Spinal cord (tissue), 10 donors: ENCODE measurements around the gene PLCL2. TPM values are rescaled to one million over a fixed set of nuclear protein-coding genes. Genes with fewer than 3 reads are reported as not detected.
A peak's percentile ranks its signal among the peaks of the same experiment; 100 is the strongest.

Experiments used
- DNase-seq, 6 donors: peaks; one replicate each; pipeline versions ENCODE4 v3.0.0 to v3.0.0-alpha.2; 2013 to 2015; ENCODE audit warnings: low spot score in 6 of 6, low read depth in 4 of 6
- H3K27ac ChIP-seq: one replicate; pipeline ENCODE4 v1.5.1; 2013; ENCODE audit warnings: low read depth, low read length, control low read depth
- H3K27me3 ChIP-seq: one replicate; pipeline ENCODE4 v1.6.1; 2013; ENCODE audit warnings: low read length; ENCODE audit not compliant: control insufficient read depth, insufficient read depth
- H3K36me3 ChIP-seq: one replicate; pipeline ENCODE4 v1.6.1; 2013; ENCODE audit warnings: low read length; ENCODE audit not compliant: control insufficient read depth, insufficient read depth
- H3K4me1 ChIP-seq: one replicate; pipeline ENCODE4 v1.6.1; 2013; ENCODE audit warnings: low read length; ENCODE audit not compliant: control insufficient read depth, insufficient read depth
- H3K4me3 ChIP-seq: one replicate; pipeline ENCODE4 v1.5.1; 2013; ENCODE audit warnings: low read depth, low read length, control low read depth
- H3K9me3 ChIP-seq: one replicate; pipeline ENCODE4 v1.6.1; 2013; ENCODE audit warnings: low read length; ENCODE audit not compliant: control insufficient read depth, insufficient read depth
- WGBS: methylation state at CpG from one replicate; pipeline ENCODE4 v1.1.5; 2013; ENCODE audit warnings: missing lambda C conversion rate; ENCODE audit not compliant: insufficient coverage; 5-methylcytosine and 5-hydroxymethylcytosine counted together
- polyA plus RNA-seq, 2 donors: library from polyadenylated mRNA; unstranded; fragments of 120-200 nt; gene quantifications; one replicate each; pipeline ENCODE4 v1.2.1, GENCODE V29; 2013; ENCODE audit not compliant: insufficient read length in 2 of 2
- total RNA-seq, 2 donors: library from RNA; depleted of rRNA in 1 of 2; stranded (reverse); fragments of 120-200 nt in 1 of 2; fragments of >200 nt in 1 of 2; gene quantifications; one replicate each; pipeline versions ENCODE4 v1.2.3 to v1.2.4, GENCODE V29; 2013 to 2014
- donor health status: healthy.

PLCL2 gene
- total and polyA plus RNA-seq, 4 donors: 17.1 to 57.5 (median 23.9) TPM

DNA sequence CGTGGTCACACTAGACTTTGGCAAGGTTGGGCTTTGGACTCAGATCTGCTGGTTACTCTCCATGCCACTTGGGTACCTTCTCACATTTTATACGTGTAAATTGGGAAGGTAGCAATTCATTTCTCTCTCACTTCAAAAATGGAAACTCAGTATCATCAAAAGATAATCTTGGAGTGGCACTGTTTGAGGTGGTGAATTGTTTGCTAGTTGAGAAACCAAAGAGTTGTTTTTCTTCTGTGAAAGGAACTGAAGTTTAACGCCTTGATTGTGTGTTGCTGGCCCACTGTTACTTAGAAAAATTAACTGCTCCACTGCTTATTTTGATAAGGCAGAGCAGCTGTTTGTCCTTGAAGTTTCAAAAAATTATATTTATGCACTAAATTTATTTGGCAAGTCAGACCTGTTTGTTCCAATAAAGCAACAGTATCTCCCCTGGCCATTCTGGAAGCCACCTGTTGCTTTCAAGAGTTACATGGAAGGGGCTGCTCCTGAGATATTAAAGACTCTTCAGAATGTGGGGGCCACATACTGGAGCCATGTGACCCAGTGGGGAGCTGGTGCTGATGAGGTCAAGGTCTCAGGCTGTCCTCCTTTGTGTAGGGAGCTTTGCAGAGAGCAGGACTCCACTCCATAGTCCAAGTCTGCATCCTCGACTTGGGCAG is 16.2 kb downstream of the PLCL2 start:
- 100% methylated on average over 2 of the region's 4 CpGs for WGBS
- no peak overlapping the region for H3K4me3 ChIP-seq

DNA sequence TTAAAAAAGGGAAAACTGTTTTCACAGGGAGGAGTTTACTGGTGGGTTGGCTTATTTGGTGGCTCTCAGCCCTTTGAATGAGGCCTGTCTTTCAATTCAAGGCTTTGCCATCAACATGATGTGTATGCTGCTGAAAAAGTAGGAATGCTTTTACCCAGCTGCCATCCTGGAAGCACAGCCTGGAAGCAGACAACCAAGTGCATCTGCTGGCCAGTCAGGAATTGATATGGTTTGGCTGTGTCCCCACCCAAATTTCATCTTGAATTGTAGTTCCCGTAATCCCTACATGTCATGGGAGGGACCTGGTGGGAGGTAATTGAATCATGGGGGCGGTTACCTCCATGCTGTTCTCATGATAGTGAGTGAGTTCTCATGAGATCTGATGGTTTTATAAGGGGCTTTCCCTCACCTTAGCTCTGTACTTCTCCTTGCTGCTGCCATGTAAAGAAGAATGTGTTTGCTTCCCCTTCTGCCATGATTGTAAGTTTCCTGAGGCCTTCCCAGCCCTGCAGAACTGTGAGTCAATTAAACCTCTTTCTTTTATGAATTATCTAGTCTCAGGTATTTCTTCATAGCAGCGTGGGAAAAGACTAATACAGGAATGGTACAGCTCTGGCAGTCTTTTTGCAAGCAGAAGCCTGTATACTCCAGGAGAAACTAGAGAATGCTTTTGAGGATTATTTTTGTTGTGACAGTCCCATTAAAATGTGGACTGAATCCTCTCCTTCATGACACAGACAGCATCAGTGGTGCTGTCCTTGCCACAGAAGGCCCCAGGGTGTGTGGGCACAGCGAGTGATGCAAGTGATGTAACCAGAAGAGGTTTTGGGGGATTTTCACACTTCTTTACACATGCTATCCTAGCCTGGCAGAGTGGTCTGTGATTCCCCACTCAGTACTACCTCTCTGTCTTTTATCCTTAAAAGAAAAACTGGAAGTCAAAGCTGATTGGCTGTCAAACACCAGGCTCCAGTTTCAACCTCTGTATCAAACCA is 20.0 kb downstream of the PLCL2 start:
- no CpG with 5 or more reads among the region's 4 CpGs for WGBS
- no peak overlapping the region for H3K27ac ChIP-seq

More for the DNA sequence above, 16.2 kb downstream of the PLCL2 start:
- Histone ChIP-seq H3K4me1 (peaks cover 2% of the 10 kb centered on the region), H3K27ac (no peak overlapping the region), H3K27me3 (no peaks in the 10 kb centered on the region), H3K9me3 (no peaks in the 10 kb centered on the region), H3K36me3 (no peaks in the 10 kb centered on the region)
- no peak for DNase-seq

DNA sequence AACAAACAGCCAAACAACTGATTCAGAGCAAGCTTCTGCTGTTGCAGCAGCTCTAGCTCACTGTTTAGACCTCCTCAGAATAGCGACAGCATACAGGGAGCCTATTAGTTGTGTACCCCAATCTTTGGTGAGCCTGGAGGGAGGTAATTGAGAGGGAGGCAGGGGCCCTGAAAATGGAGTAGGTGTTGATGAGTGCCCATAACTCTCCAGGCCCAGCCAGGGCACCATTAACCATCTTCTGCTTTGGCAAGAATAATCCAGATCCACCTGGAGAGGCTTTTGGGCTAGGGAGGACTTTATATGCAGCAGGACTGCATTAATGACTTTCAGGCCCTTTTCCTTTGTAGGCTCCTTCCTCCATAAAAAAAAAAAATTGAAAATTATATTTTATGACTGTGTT is 20.9 kb downstream of the PLCL2 start:
- no peaks in the 10 kb centered on the region for H3K36me3 ChIP-seq
- no peaks in the 10 kb centered on the region for H3K9me3 ChIP-seq
- H3K4me1 ChIP-seq: peaks cover 2% of the 10 kb centered on the region
- no peak overlapping the region for H3K27ac ChIP-seq
- no peaks in the 10 kb centered on the region for H3K27me3 ChIP-seq
- WGBS: 100% methylated on average over 1 of the region's 1 CpG
- DNase-seq: no peak
- no peak overlapping the region for H3K4me3 ChIP-seq

More for the DNA sequence above, 20.0 kb downstream of the PLCL2 start:
- no peaks in the 10 kb centered on the region for H3K36me3 ChIP-seq
- peak in 1 of 6 donors; percentile 21 for DNase-seq
- H3K4me1 ChIP-seq: peaks cover 2% of the 10 kb centered on the region
- no peak overlapping the region for H3K4me3 ChIP-seq
- H3K9me3 ChIP-seq: no peaks in the 10 kb centered on the region
- no peaks in the 10 kb centered on the region for H3K27me3 ChIP-seq

DNA sequence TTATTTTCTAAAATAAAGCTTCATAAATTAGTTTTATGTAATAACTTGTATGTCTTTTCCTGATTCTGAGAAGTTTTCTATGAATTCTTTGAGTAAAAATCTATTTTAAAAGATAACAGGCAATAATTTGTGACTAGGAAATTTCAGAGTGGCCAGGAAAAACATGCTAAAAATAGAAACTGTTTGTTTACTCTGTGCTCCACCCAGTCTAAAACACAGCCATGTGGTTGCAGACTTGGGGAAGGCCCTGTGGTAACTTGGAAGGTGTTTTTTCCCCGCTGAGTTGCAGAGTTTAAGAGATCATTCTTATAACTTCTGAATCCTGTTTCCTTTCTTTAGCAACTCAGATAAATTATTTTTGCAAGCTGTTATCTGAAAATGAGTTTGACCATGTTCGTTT is 21.9 kb downstream of the PLCL2 start:
- H3K4me1 ChIP-seq: no peaks in the 10 kb centered on the region
- no peak overlapping the region for H3K27ac ChIP-seq
- H3K27me3 ChIP-seq: no peaks in the 10 kb centered on the region
- H3K36me3 ChIP-seq: no peaks in the 10 kb centered on the region
- no peaks in the 10 kb centered on the region for H3K9me3 ChIP-seq
- no CpG with 5 or more reads among the region's 2 CpGs for WGBS
- no peak for DNase-seq
- no peak overlapping the region for H3K4me3 ChIP-seq

DNA sequence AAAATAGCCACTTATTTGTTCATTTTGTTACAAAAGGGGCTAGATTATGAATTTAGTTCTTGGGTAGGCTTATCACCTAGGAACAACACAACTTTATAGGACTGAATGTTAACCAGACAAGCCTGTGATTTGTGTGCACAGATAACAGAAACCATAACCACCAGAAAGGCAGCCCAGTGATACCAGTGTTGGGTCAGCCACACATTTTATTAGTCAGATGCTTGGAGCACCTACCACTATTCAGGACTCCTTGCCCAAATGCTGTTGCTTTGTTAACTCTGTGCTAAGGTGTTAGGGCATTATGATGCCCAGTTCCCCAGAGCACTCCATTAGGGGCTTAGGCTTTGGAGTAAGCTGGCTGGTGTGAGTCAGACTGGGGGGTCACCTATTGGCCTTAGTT is 22.5 kb downstream of the PLCL2 start:
- H3K9me3 ChIP-seq: no peaks in the 10 kb centered on the region
- no peak overlapping the region for H3K4me3 ChIP-seq
- no peaks in the 10 kb centered on the region for H3K27me3 ChIP-seq
- DNase-seq: no peak
- no peaks in the 10 kb centered on the region for H3K4me1 ChIP-seq
- no peak overlapping the region for H3K27ac ChIP-seq
- no peaks in the 10 kb centered on the region for H3K36me3 ChIP-seq

DNA sequence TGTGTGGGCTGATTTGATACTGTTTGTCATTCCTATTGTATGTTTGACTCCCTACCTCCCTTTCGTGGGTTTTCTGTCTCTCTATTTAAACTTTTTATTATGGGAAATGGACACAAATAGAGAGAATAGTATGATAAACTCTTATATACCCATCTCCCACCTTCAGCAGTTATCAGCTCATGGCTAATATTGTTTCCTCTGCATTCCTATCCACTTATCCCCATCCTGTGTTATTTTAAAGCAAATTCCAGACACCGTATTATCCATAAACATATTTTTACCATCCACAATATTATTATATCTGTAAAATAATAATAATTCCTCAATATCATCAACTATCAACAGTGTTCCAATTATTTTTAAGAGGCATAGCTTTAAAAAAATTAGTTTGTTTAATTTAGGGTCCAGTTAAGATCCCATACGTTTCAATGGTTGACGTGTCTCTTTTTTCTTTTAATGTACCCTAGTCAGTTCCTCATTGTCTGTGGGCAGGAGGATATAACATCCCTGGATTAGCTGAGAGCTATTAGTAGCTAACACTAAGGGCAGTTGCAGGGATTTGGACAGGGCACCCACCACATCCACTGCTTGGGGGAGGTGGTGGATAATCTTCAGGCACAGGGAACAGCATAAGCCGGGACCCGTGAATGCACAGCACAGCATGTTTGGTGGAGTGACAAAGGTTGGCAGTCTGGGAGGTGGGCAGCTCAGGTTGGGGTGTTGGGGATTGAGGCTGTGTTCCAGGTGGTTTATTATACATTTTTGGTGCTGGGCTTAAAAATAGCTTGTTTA is 23.5 kb downstream of the PLCL2 start:
- WGBS: 100% methylated on average over 2 of the region's 6 CpGs
- Histone ChIP-seq H3K36me3 (no peaks in the 10 kb centered on the region), H3K27me3 (no peaks in the 10 kb centered on the region), H3K4me1 (no peaks in the 10 kb centered on the region), H3K9me3 (no peaks in the 10 kb centered on the region), H3K27ac (no peak overlapping the region), H3K4me3 (no peak overlapping the region)
- no peak for DNase-seq

DNA sequence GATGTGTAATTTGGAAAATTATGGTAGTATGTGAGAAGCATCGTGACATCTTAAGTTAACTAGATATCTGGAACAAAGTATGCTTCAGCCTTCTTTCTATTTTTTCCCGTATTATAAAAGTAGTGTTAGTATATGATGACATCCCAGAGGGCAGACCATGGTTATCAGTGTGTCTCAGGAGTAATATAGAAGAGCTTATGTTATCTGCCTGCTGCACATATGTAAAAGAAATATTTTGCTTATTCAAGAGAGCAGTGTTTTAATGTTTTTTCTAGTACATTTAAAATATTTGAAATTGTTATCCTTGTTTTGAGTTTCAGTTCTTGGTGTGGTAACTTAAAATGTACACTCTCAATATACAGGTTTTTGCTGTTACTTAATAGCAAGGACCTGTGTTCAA is 24.1 kb downstream of the PLCL2 start:
- Histone ChIP-seq H3K27ac (no peak overlapping the region), H3K27me3 (no peaks in the 10 kb centered on the region), H3K9me3 (no peaks in the 10 kb centered on the region), H3K4me3 (no peak overlapping the region), H3K36me3 (no peaks in the 10 kb centered on the region), H3K4me1 (no peaks in the 10 kb centered on the region)
- no CpG with 5 or more reads among the region's 2 CpGs for WGBS
- DNase-seq: no peak

DNA sequence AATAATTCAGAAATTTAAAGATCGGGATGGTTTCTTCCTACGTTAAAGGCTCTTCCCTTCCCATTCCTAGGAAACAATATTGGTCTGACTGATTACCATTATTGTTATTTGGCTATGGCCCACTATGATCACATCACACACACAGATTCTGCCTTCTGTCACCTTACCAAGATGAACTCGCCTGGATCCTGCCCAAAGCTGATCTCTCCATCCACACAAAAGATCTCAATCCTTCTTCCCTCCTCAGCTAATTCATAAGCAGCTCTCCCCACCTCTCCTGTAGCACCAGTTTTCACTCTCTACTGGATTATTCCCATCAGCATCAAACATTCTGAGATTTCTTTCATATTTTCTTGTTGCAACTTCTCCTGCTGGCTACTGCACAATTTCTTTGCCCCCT is 25.0 kb downstream of the PLCL2 start:
- Histone ChIP-seq H3K27me3 (no peaks in the 10 kb centered on the region), H3K4me3 (no peak overlapping the region), H3K27ac (no peak overlapping the region), H3K4me1 (no peaks in the 10 kb centered on the region), H3K36me3 (no peaks in the 10 kb centered on the region), H3K9me3 (no peaks in the 10 kb centered on the region)
- DNase-seq: no peak
- WGBS: 82% methylated on average over 1 of the region's 3 CpGs

DNA sequence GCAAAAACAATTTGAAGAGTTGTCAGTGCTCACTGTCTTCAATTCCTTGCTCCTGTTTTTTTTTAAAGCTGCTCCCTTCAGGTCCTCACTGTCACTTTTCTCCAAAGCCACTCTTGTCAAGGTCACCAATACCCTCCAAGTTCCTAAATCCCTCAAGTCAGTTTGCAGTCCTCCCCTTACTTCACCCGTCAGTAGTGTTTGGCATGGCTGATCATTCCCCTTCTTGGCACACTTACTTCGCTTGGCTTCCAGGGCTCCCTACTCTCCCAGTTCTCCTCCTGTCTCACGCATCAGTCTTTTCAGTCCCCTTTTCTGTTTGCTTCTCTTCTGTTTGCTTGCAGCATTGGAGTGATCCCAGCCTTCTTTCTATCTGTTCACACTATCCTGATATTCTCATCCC is 25.5 kb downstream of the PLCL2 start:
- H3K4me1 ChIP-seq: no peaks in the 10 kb centered on the region
- no peaks in the 10 kb centered on the region for H3K27me3 ChIP-seq
- WGBS: 77% methylated on average over 3 of the region's 3 CpGs
- no peak overlapping the region for H3K27ac ChIP-seq
- H3K9me3 ChIP-seq: no peaks in the 10 kb centered on the region
- no peaks in the 10 kb centered on the region for H3K36me3 ChIP-seq
- no peak overlapping the region for H3K4me3 ChIP-seq
- DNase-seq: peak in 1 of 6 donors; percentile 44
